DMS114 treated with DMSO at 0.1 percent for 48 hours (cell line): ENCODE results near the gene TIGD3.

Source experiments
- DNase-seq: peaks from one replicate; lab custom pipeline; 2025; ENCODE audit not compliant: unreplicated experiment; lab: John Stamatoyannopoulos, UW

Gene TIGD3

GRCh38 chr11:65354265-65355012, at the start of gene TIGD3:
Gene TIGD3 (plus strand): TSS chr11:65354751. CDS start chr11:65355809, 1,058 bp downstream.
- DNase-seq: peak; percentile 91

- no peak for DNase-seq
Measured at GRCh38 chr11:65305501-65306268, 48.9 kb upstream of the TIGD3 start.

GRCh38 chr11:65307298-65308229, 47.0 kb upstream of the TIGD3 start:
- no peak for DNase-seq

GRCh38 chr11:65308281-65308891, 46.2 kb upstream of the TIGD3 start:
- no peak for DNase-seq

GRCh38 chr11:65309006-65309405, 45.5 kb upstream of the TIGD3 start:
- DNase-seq: no peak

- no peak for DNase-seq
Measured at GRCh38 chr11:65310215-65310614, 44.3 kb upstream of the TIGD3 start.

- no peak for DNase-seq
Measured at GRCh38 chr11:65310736-65311135, 43.8 kb upstream of the TIGD3 start.

- no peak for DNase-seq
Measured at GRCh38 chr11:65311170-65311678, 43.3 kb upstream of the TIGD3 start.

- DNase-seq: peak; percentile 51
Measured at GRCh38 chr11:65314501-65315203, 39.9 kb upstream of the TIGD3 start, which contains the start of gene CDC42EP2. Gene CDC42EP2 (plus strand): TSS chr11:65314866. CDS start chr11:65320899, 6,033 bp downstream.

GRCh38 chr11:65315204-65315865, 39.2 kb upstream of the TIGD3 start:
- peak; percentile 55 for DNase-seq

- no peak for DNase-seq
Measured at GRCh38 chr11:65315866-65316226, 38.7 kb upstream of the TIGD3 start.

- DNase-seq: no peak
Measured at GRCh38 chr11:65316227-65317024, 38.1 kb upstream of the TIGD3 start.

GRCh38 chr11:65317025-65317786, 37.3 kb upstream of the TIGD3 start:
- DNase-seq: peak; percentile 25

GRCh38 chr11:65320386-65321075, 34.0 kb upstream of the TIGD3 start:
- no peak for DNase-seq

- no peak for DNase-seq
Measured at GRCh38 chr11:65321076-65321475, 33.5 kb upstream of the TIGD3 start.

- no peak for DNase-seq
Measured at GRCh38 chr11:65321828-65322485, 32.6 kb upstream of the TIGD3 start.

GRCh38 chr11:65323813-65324212, 30.7 kb upstream of the TIGD3 start:
- no peak for DNase-seq
